ENCODE results near the gene MED28.
A peak's percentile ranks its signal among the peaks of the same experiment; 100 is the strongest.
"Not testable (repeated sequence)": the region's sequence is repeated elsewhere in the genome, so short reads cannot be mapped to it uniquely, and the experiment has no call there.

Gene MED28

DNA sequence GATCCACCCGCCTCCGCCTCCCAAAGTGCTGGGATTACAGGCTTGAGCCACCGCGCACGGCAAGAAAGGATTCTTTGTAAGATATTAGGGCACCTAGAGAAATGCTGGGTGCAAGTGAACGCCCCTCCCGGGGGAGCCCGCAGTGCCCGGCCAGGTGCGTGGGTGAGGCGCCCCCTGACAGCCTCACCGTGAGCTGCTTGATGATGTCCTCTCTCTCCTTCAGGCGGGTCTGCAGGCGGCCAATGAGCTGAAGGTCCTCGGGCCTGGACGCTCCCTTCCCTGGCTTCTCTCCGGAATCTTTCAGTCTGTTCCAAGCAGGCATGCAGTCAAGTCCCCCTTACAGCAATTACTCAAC is 21.9 kb downstream of the MED28 start:
- Mint-ChIP-seq H3K9me3 (no peaks in the 10 kb centered on the region), H3K27ac (no peak overlapping the region), H3K4me3 (no peak overlapping the region), H3K27me3 (no peaks in the 10 kb centered on the region), H3K36me3 (peaks cover 18 to 25% of the 10 kb centered on the region in 2 donors), H3K4me1 (peaks cover 3 to 6% of the 10 kb centered on the region in 2 donors)
- DNase-seq = no peak
- peak in 1 of 2 donors; percentile 11 for ATAC-seq (replicated peaks)

DNA sequence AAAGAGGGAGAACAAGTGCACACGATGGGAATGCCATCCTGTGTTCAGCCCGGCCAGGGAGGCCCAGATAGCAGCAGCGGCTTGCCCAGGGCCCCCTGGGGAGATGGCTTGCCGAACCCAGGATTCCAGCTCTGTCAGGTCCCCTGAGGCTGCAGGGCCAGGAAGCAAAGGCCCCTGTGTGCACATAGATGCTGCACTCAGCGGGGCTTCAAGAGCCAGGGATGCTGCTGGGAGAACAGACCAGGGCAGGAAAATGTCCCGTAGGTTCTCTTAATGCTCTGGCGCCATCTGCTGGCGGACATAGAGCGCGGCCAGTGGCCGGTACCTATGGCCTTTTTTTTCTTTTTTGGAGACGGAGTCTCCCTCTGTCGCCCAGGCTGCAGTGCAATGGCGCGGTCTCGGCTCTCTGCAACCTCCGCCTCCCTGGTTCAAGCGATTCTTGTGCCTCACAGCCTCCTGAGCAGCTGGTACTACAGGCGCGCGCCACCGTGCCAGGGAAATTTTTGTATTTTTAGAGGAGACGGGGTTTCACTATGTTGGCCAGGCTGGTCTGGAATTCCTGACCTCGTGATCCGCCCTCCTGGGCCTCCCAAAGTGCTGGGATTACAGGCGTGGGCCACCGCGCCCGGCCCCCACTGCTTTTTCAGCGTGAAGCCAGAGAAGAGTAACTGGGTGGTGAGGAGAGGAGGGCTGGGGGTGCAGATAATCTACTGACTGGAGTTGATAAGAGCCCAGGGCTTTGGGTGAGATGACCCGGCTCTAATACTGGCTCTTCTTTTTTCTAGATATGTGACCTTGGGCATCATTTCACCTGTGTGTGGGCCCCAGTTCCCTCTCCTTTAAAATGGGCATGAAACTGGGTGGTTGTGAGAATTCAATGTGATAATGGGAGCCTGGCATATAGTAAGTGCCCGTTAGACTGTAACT is 22.5 kb downstream of the MED28 start:
- H3K4me1 Mint-ChIP-seq = peaks cover 3 to 6% of the 10 kb centered on the region in 2 donors
- no peaks in the 10 kb centered on the region for H3K9me3 Mint-ChIP-seq
- ATAC-seq (replicated peaks) (peak; percentile 90 to 92), DNase-seq (peak; percentile 59)
- no peak overlapping the region for H3K27ac Mint-ChIP-seq
- no peak overlapping the region for H3K4me3 Mint-ChIP-seq
- H3K27me3 Mint-ChIP-seq = no peaks in the 10 kb centered on the region
- peaks cover 18 to 20% of the 10 kb centered on the region in 2 donors for H3K36me3 Mint-ChIP-seq

DNA sequence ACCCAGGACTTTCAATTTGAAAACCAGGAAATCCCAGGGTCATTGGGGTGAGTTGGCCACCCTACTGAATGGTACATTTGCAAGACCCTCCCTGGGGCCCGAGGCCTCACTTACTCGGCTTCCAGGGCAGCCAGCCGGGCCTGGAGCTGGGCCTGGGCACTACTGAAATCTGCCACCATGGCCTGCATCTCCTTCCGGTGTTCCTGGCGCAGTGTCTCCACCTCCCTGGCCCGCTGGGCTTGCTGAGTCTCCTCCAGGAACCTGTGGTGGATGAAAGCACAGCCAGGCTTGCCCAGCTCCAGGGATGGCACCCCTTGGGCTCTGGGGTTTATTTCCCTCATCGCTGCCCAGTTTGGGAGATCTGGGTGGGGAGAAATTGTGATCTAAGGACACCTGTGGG is 24.7 kb downstream of the MED28 start:
- H3K4me1 Mint-ChIP-seq = peaks cover 6 to 8% of the 10 kb centered on the region in 2 donors
- H3K27ac Mint-ChIP-seq = no peak overlapping the region
- no peaks in the 10 kb centered on the region for H3K9me3 Mint-ChIP-seq
- no peak overlapping the region for H3K4me3 Mint-ChIP-seq
- H3K27me3 Mint-ChIP-seq = no peaks in the 10 kb centered on the region
- DNase-seq = no peak
- H3K36me3 Mint-ChIP-seq = peaks cover 29 to 34% of the 10 kb centered on the region in 2 donors
- ATAC-seq (replicated peaks) = no peak

DNA sequence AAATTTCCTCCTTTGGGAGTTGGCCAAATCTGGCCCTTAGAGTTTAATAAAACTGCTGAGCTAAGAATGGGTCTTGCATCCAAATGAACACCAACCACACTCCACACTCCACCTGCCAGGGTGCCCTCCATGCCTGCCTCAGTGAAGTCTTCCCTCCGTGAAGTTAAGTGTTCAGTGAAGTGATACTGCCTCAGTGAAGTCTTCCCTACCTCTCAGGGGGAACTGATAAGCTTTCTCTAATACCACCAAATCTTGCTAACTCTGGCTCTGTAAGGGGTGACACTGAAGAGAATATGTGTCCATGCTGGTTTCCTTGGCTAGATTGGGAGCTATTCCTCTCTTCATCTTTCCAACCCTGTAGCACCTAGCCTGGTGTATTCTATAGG is 27.9 kb downstream of the MED28 start:
- Mint-ChIP-seq H3K4me3 (no peak overlapping the region), H3K27me3 (no peaks in the 10 kb centered on the region), H3K36me3 (peaks cover 21 to 31% of the 10 kb centered on the region in 2 donors), H3K9me3 (no peaks in the 10 kb centered on the region), H3K4me1 (peaks cover 0 to 8% of the 10 kb centered on the region in 2 donors), H3K27ac (no peak overlapping the region)
- no peak for DNase-seq
- no peak for ATAC-seq (replicated peaks)

DNA sequence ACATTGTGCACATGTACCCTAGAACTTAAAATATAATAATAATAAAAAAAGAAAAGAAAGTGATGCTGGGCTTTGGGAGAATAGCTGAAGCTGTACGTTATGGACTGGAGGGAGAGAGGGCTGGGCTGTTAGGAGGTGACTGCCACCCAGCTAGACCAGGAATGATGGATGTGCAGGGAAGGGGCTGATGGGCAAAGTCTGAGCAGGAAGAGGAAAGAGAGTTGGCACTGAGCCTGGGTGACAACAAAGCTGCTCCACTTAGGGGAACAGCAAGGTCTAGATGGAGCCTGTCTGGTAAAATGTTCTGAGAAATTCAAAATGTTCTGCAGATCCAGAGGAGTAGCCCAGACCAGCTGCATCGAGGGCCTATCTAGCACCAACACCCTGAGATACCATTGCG is 32.3 kb downstream of the MED28 start:
- Mint-ChIP-seq H3K27me3 (peaks cover 5 to 6% of the 10 kb centered on the region in 2 donors), H3K4me3 (no peak overlapping the region), H3K36me3 (peaks cover 12 to 24% of the 10 kb centered on the region in 2 donors), H3K4me1 (peaks cover 0 to 5% of the 10 kb centered on the region in 2 donors), H3K9me3 (peaks cover 3 to 4% of the 10 kb centered on the region in 2 donors), H3K27ac (no peak overlapping the region)
- DNase-seq = no peak
- ATAC-seq (replicated peaks) = no peak

DNA sequence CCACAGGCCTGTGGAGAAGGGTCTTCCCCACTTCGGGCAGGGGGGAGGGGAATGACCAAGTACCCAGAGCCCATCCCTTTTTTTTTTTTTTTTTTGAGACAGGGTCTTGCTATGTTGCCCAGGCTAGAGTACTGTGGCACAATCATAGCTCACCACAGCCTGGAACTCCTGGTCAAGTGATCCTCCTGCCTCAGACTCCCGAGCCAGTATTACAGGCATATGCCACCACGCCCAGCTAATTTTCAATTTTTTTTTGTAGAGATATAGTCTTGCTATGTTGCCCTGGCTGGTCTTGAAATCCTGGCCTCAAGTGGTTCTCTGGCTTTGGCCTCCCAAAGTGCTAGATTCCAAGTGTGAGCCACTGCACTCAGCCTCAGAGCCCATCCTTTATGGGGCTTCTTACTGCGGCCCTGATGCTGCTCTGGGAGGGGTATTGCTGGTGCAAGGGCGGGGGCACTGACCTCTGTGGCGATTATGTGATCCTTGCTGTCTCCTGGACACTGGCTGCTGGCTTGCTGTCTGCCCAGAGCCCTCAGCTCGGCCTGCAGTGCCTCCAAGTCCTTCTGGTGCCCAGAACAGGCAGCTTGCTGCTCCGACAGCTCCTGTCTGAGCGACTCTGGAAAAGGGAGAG is 32.9 kb downstream of the MED28 start:
- peaks cover 0 to 5% of the 10 kb centered on the region in 2 donors for H3K4me1 Mint-ChIP-seq
- peaks cover 5 to 6% of the 10 kb centered on the region in 2 donors for H3K27me3 Mint-ChIP-seq
- ATAC-seq (replicated peaks) (no peak), DNase-seq (no peak)
- no peak overlapping the region for H3K4me3 Mint-ChIP-seq
- H3K27ac Mint-ChIP-seq = no peak overlapping the region
- H3K36me3 Mint-ChIP-seq = peaks cover 12 to 23% of the 10 kb centered on the region in 2 donors
- peaks cover 3 to 4% of the 10 kb centered on the region in 2 donors for H3K9me3 Mint-ChIP-seq

DNA sequence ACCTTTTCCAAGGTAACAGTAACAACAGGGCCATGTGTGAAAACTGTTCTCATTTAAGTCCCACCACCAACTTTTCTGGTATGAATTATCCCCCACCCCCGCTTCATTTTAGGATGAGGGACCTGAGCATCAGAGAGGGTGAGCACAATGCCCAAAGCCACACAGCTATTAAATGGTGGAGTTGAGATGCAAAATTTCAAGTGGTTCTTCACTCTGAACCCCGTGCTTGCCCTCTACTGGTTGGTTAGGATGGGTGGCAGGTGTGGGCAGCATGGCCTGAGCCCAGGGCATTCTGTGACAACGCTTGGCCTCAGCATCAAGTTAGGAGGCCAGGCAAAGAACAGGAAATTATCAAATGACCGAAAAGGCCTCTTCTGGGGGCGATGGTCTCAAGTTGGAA is 33.5 kb downstream of the MED28 start:
- no peak overlapping the region for H3K27ac Mint-ChIP-seq
- DNase-seq = no peak
- peaks cover 5 to 16% of the 10 kb centered on the region in 2 donors for H3K36me3 Mint-ChIP-seq
- H3K9me3 Mint-ChIP-seq = peaks cover 3 to 4% of the 10 kb centered on the region in 2 donors
- ATAC-seq (replicated peaks) = no peak
- H3K4me1 Mint-ChIP-seq = peaks cover 0 to 5% of the 10 kb centered on the region in 2 donors
- no peak overlapping the region for H3K4me3 Mint-ChIP-seq
- peaks cover 5 to 6% of the 10 kb centered on the region in 2 donors for H3K27me3 Mint-ChIP-seq

DNA sequence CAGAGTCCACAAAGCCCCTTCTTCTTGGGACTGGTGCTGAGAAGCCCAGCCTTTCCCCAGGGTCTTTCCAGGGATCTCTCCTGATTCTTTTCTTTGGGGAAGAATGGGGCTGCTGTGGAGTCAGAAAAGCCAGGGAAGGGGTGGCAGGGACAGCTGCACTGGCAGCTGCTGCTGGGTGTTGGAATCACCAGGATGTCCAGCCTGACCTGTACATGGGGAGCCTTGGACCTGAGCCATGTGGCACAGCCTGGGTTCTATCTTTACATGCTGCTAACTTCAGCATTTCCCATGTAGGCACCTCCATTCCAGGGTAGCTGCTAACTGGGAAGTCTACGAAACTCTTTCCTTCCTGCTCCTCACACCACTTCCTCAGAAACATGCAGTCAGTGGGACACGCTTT is 36.0 kb downstream of the MED28 start:
- ATAC-seq (replicated peaks) = no peak
- Mint-ChIP-seq H3K9me3 (peaks cover 3 to 4% of the 10 kb centered on the region in 2 donors), H3K4me3 (no peak overlapping the region), H3K27ac (no peak overlapping the region), H3K36me3 (peaks cover 0 to 3% of the 10 kb centered on the region in 2 donors), H3K4me1 (no peaks in the 10 kb centered on the region), H3K27me3 (peaks cover 5 to 6% of the 10 kb centered on the region in 2 donors)
- DNase-seq = no peak

DNA sequence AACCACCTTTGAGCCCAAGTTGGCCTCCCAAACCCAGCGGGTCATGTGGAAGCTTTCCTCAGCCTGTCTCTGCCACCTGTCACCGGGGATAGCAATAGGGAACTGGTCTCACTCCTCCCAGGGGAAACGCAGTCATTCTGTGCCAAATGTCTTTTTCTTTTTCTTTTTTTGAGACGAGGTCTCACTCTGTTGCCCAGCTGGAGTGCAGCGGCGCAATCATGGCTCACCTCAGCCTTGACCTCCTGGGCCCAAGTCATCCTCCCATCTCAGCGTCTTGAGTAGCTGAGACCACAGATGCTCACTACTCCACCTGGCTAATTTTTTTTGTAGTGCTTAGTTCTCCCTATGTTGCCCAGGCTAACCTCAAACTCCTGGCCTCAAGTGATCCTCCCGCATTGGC is 40.3 kb downstream of the MED28 start:
- Mint-ChIP-seq H3K27ac (no peak overlapping the region), H3K9me3 (peaks cover 1 to 3% of the 10 kb centered on the region in 2 donors), H3K4me1 (no peaks in the 10 kb centered on the region), H3K4me3 (no peak overlapping the region), H3K27me3 (peaks cover 18 to 32% of the 10 kb centered on the region in 2 donors), H3K36me3 (no peaks in the 10 kb centered on the region)
- ATAC-seq (replicated peaks) (peak in 1 of 2 donors; percentile 58), DNase-seq (no peak)

DNA sequence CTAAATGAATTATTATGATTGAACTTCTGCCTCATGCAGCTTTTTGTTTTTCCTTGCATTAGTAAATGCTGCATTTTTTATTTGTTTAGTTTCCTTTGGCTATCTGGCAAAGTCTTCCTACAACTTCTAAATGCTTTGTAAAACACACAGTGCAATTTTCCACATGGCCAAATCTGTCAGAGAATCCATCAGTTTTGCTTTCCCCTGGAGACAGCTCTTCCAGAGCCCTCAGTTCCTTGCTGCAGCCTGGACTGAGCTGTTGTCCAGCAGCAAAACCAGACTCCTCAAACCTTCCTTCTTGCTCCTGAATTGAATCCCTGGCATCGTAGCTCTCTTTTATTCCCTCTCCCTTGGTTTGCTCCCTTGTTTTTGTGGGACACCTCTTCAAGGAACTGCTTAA is 42.6 kb downstream of the MED28 start:
- Mint-ChIP-seq H3K27me3 (peaks cover 17 to 29% of the 10 kb centered on the region in 2 donors), H3K36me3 (no peaks in the 10 kb centered on the region), H3K9me3 (no peaks in the 10 kb centered on the region), H3K4me1 (no peaks in the 10 kb centered on the region), H3K4me3 (no peak overlapping the region), H3K27ac (no peak overlapping the region)
- DNase-seq (no peak), ATAC-seq (replicated peaks) (no peak)

DNA sequence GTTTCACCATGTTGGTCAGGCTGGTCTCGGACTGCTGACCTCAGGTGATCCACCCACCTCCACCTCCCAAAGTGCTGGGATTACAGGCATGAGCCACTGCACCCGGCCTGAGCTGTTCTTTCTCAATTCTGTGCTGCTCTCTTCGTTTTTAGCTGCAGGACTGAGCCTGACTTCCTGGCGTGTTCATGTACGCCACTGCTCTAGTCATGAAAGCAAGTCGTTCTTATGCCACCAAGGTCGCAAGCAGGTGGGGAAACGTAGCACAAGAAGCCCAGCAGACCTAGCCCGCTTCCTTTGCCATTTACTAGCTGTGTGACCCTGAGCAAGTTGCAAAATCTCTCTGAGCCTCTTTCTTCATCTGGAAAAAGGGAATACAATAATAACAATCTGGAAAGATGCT is 43.4 kb downstream of the MED28 start:
- Mint-ChIP-seq H3K27ac (no peak overlapping the region), H3K4me3 (no peak overlapping the region), H3K36me3 (no peaks in the 10 kb centered on the region), H3K27me3 (peaks cover 17 to 29% of the 10 kb centered on the region in 2 donors), H3K4me1 (no peaks in the 10 kb centered on the region), H3K9me3 (no peaks in the 10 kb centered on the region)
- DNase-seq (no peak), ATAC-seq (replicated peaks) (no peak)

DNA sequence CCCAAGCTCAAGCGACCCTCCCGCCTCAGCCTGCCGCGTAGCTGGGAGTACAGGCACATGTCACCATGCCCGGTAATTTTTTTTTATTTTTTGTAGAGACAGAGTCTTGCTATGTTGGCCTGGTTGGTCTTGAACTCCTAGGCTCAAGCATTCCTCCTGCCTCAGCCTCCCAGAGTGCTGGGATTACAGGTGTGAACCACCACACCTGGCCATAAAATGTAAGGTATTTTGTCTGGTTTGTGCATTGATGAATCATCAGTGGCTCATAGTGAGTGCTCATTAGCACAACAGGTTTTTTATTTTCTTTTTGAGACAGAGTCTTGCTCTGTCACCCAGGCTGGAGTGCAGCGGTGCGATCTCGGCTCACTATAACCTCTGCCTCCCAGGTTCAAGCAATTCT is 44.8 kb downstream of the MED28 start:
- H3K9me3 Mint-ChIP-seq; H3K4me3 Mint-ChIP-seq; DNase-seq; H3K36me3 Mint-ChIP-seq; ATAC-seq (replicated peaks); H3K27ac Mint-ChIP-seq: not testable (repeated sequence)
- peaks cover 6 to 12% of the 10 kb centered on the region in 2 donors for H3K4me1 Mint-ChIP-seq
- peaks cover 17 to 29% of the 10 kb centered on the region in 2 donors for H3K27me3 Mint-ChIP-seq

DNA sequence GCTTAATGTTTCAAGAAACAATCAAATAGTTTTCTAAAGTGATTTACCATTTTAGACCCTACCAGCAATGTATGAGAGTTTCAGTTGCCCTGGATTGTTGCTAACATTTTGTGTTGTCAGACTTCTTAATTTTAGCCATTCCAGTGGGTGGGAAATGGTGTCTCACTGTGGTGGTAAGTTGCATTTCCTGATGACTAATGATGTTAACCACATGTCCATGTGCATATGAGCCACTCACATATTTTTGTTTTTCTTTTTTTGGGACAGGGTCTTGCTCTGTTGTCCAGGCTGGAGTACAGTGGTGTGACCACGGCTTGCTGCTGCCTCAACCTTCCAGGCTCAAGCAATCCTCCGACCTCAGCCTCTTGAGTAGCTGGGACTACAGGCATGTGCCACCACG is 48.3 kb downstream of the MED28 start:
- Mint-ChIP-seq H3K27ac (no peak overlapping the region), H3K4me1 (peaks cover 31 to 45% of the 10 kb centered on the region in 2 donors), H3K36me3 (peaks cover 2 to 4% of the 10 kb centered on the region in 2 donors), H3K9me3 (peaks cover 3 to 4% of the 10 kb centered on the region in 2 donors), H3K27me3 (peaks cover 7 to 15% of the 10 kb centered on the region in 2 donors), H3K4me3 (no peak overlapping the region)
- ATAC-seq (replicated peaks) (no peak), DNase-seq (no peak)

DNA sequence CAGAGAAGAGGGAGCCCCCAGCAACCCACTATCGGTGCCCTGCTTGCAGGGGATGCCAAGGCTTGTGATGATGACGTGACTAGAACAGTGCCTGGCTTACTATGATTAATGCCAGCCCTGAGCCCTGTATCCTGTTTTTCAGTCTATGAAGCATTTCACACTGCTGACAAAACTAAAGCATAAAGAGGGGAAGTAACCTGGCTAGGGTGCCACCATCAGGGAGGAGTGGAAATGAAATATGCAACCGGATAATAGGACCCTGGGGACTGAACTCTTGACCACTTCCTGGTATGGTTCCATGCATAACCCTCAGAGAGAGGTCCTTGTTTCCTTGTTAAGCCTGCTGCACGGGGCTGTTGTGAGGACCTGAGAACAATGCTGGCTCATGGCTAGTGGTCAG is 50.3 kb downstream of the MED28 start:
- Mint-ChIP-seq H3K9me3 (peaks cover 3 to 4% of the 10 kb centered on the region in 2 donors), H3K27ac (no peak overlapping the region)
- ATAC-seq (replicated peaks) = peak; percentile 90 to 91

More for the DNA sequence above, 50.3 kb downstream of the MED28 start:
- Mint-ChIP-seq H3K36me3 (peaks cover 2 to 4% of the 10 kb centered on the region in 2 donors), H3K4me3 (peak overlapping the region in 1 of 2 donors; percentile 11), H3K4me1 (peaks cover 38 to 50% of the 10 kb centered on the region in 2 donors), H3K27me3 (peaks cover 4 to 5% of the 10 kb centered on the region in 2 donors)
- DNase-seq = peak; percentile 64
